ENCODE measurements around the gene RAB36.
A peak's percentile ranks its signal among the peaks of the same experiment; 100 is the strongest.

RAB36 gene

DNA sequence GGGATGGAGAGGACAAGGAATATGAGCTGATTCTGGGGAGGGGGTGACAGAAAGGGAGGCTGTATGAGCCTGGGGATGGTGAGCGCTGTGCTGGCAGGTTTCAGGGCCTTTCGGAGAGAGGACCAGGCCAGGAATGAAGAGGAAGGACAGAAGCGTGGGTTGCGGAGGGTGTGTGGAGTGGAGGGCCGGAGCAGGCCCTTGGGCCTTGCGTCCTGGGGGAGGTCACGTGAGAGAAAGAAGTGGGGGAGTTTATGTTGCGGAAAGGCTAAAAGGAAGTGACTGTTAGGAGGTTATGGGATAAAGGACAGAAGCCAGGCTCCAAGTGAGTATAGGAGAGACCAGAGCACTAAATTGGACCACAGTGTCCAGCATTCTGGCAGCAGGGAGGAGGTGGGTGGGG, 52.6 kb downstream of the RAB36 start:
- DNase-seq (no peak), ATAC-seq (ENCODE audit: insufficient read depth, low read depth) (no peak)
- H3K27me3 ChIP-seq (ENCODE audit: insufficient read depth, low read length, poor library complexity) = no peaks in the 10 kb centered on the region
- H3K4me1 ChIP-seq (ENCODE audit: insufficient read depth, low read length) = no peaks in the 10 kb centered on the region
- no peak overlapping the region for H3K9ac ChIP-seq (ENCODE audit: low read depth, low read length)
- H3K79me2 ChIP-seq (ENCODE audit: insufficient read depth, low read length) = peaks cover 90% of the 10 kb centered on the region
- no peak overlapping the region for H3K4me3 ChIP-seq (ENCODE audit: low read depth in 1 of 2, low read length in 2 of 2)
- peaks cover 40% of the 10 kb centered on the region for H3K36me3 ChIP-seq (ENCODE audit: insufficient read depth, low read length)
- H3K4me2 ChIP-seq (ENCODE audit: insufficient read depth, low read length) = no peak overlapping the region
- TF ChIP-seq, protein P1, sequence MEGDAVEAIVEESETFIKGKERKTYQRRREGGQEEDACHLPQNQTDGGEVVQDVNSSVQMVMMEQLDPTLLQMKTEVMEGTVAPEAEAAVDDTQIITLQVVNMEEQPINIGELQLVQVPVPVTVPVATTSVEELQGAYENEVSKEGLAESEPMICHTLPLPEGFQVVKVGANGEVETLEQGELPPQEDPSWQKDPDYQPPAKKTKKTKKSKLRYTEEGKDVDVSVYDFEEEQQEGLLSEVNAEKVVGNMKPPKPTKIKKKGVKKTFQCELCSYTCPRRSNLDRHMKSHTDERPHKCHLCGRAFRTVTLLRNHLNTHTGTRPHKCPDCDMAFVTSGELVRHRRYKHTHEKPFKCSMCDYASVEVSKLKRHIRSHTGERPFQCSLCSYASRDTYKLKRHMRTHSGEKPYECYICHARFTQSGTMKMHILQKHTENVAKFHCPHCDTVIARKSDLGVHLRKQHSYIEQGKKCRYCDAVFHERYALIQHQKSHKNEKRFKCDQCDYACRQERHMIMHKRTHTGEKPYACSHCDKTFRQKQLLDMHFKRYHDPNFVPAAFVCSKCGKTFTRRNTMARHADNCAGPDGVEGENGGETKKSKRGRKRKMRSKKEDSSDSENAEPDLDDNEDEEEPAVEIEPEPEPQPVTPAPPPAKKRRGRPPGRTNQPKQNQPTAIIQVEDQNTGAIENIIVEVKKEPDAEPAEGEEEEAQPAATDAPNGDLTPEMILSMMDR (IDR thresholded peaks at IDR 0.05; ENCODE audit: borderline replicate concordance, extremely low read depth, low read length, poor library complexity, severe bottlenecking) = no peak
- TF ChIP-seq EZH2 (IDR thresholded peaks at IDR 0.05; ENCODE audit: borderline replicate concordance, low read depth, low read length, severe bottlenecking) = no peak
- no peak overlapping the region for H2AFZ ChIP-seq (ENCODE audit: low read depth, low read length)
- no peaks in the 10 kb centered on the region for H3K9me3 ChIP-seq (ENCODE audit: insufficient read depth, low read length, severe bottlenecking)
- H4K20me1 ChIP-seq (ENCODE audit: insufficient read depth, low read length) = peaks cover 56% of the 10 kb centered on the region
- no peak overlapping the region for H3K27ac ChIP-seq (ENCODE audit: low read length)

DNA sequence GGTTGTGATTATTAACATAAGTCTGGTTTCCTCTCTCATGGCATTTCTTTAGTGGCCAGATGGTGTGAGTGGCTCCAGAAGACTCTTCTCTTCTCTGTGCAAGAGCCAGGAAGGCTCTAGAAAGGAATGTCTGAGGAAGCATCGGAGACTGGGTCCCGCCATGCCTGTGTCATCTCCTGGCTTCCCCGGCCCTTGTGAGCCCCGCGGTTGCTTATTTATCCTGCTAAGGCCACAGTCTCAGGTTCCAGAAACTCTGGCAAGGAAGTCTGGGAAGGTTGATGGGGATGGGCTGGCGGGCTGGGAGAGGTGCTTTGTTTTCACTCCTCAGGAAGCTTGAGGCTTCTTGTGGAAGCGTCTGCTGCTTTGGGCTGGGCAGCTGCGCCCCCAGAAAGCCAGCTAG, 53.9 kb downstream of the RAB36 start:
- ATAC-seq (ENCODE audit: insufficient read depth, low read depth) (no peak), DNase-seq (no peak)
- no peak overlapping the region for H3K9ac ChIP-seq (ENCODE audit: low read depth, low read length)
- H2AFZ ChIP-seq (ENCODE audit: low read depth, low read length) = no peak overlapping the region
- H3K4me2 ChIP-seq (ENCODE audit: insufficient read depth, low read length) = no peak overlapping the region
- no peaks in the 10 kb centered on the region for H3K9me3 ChIP-seq (ENCODE audit: insufficient read depth, low read length, severe bottlenecking)
- TF ChIP-seq, protein P1 (IDR thresholded peaks at IDR 0.05; ENCODE audit: borderline replicate concordance, extremely low read depth, low read length, poor library complexity, severe bottlenecking) = no peak
- TF ChIP-seq EZH2 (IDR thresholded peaks at IDR 0.05; ENCODE audit: borderline replicate concordance, low read depth, low read length, severe bottlenecking) = no peak
- H4K20me1 ChIP-seq (ENCODE audit: insufficient read depth, low read length) = peaks cover 57% of the 10 kb centered on the region
- H3K79me2 ChIP-seq (ENCODE audit: insufficient read depth, low read length) = peaks cover 90% of the 10 kb centered on the region
- no peaks in the 10 kb centered on the region for H3K27me3 ChIP-seq (ENCODE audit: insufficient read depth, low read length, poor library complexity)
- no peak overlapping the region for H3K4me3 ChIP-seq (ENCODE audit: low read depth in 1 of 2, low read length in 2 of 2)
- H3K4me1 ChIP-seq (ENCODE audit: insufficient read depth, low read length) = no peaks in the 10 kb centered on the region
- peaks cover 49% of the 10 kb centered on the region for H3K36me3 ChIP-seq (ENCODE audit: insufficient read depth, low read length)
- H3K27ac ChIP-seq (ENCODE audit: low read length) = peak overlapping the region; percentile 31; the same call in 1 of the 2 replicates

DNA sequence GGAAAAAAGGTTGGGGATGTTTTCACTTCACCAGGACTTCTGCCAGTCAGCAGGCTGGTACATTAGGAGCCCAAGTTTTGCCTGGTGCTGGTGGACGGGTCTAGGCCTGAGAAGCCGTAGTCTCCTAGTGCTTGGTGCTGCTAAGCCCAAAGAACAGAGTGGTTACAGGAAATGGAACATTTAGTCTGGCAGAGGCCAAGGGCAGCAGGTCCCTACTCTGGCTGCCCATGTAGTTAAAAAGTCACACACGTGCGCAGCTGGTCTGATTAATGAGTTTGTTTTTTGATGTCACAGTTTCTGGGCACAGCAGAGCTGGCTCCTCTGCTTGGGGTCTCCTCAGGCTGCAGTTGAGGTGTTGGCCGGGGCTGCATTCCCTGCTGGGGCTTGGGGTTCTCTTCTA, 55.6 kb downstream of the RAB36 start:
- Histone ChIP-seq H4K20me1 (ENCODE audit: insufficient read depth, low read length) (peaks cover 68% of the 10 kb centered on the region), H3K4me2 (ENCODE audit: insufficient read depth, low read length) (no peak overlapping the region), H3K9ac (ENCODE audit: low read depth, low read length) (no peak overlapping the region), H2AFZ (ENCODE audit: low read depth, low read length) (no peak overlapping the region), H3K27me3 (ENCODE audit: insufficient read depth, low read length, poor library complexity) (no peaks in the 10 kb centered on the region), H3K4me1 (ENCODE audit: insufficient read depth, low read length) (no peaks in the 10 kb centered on the region), H3K79me2 (ENCODE audit: insufficient read depth, low read length) (peaks cover 94% of the 10 kb centered on the region), H3K27ac (ENCODE audit: low read length) (0 out of 2 replicates have a peak overlapping the region, but pooled peaks have one; percentile 31), H3K9me3 (ENCODE audit: insufficient read depth, low read length, severe bottlenecking) (no peaks in the 10 kb centered on the region), H3K4me3 (ENCODE audit: low read depth in 1 of 2, low read length in 2 of 2) (no peak overlapping the region), H3K36me3 (ENCODE audit: insufficient read depth, low read length) (peaks cover 66% of the 10 kb centered on the region)
- ATAC-seq (ENCODE audit: insufficient read depth, low read depth) (no peak), DNase-seq (no peak)
- TF ChIP-seq, protein P1 (IDR thresholded peaks at IDR 0.05; ENCODE audit: borderline replicate concordance, extremely low read depth, low read length, poor library complexity, severe bottlenecking) = no peak
- no peak for TF ChIP-seq EZH2 (IDR thresholded peaks at IDR 0.05; ENCODE audit: borderline replicate concordance, low read depth, low read length, severe bottlenecking)
